GM06990 (cell line): ENCODE results near the gene NEK11.
A peak's percentile ranks its signal among the peaks of the same experiment; 100 is the strongest.
"Not testable (repeated sequence)": the region's sequence is repeated elsewhere in the genome, so short reads cannot be mapped to it uniquely, and the experiment has no call there.

ENCODE experiments used
- DNase-seq: peaks from one replicate; pipeline ENCODE4 v3.0.0-alpha.2; 2011; ENCODE audit not compliant: insufficient read length; ENCODE audit errors: extremely low read depth
- H3K27me3 ChIP-seq: replicated peaks from 2 replicates; pipeline ENCODE4 v1.6.0; 2011; ENCODE audit warnings: low read length; ENCODE audit not compliant: control insufficient read depth, insufficient read depth
- H3K36me3 ChIP-seq: 2 replicates; pipeline ENCODE4 v1.5.1; 2011; ENCODE audit warnings: low read length; ENCODE audit not compliant: control insufficient read depth, insufficient read depth
- H3K4me3 ChIP-seq: replicated peaks from 2 replicates; pipeline ENCODE4 v1.5.1; 2011; ENCODE audit warnings: low read depth, mild to moderate bottlenecking, control low read depth, low read length
- TF ChIP-seq, protein P1 (sequence below): IDR thresholded peaks from 2 replicates; pipeline ENCODE4 v1.5.1; 2011; ENCODE audit warnings: low read length, control low read depth, mild to moderate bottlenecking, inconsistent platforms; ENCODE audit not compliant: insufficient read depth, poor library complexity, severe bottlenecking

Gene NEK11

DNA sequence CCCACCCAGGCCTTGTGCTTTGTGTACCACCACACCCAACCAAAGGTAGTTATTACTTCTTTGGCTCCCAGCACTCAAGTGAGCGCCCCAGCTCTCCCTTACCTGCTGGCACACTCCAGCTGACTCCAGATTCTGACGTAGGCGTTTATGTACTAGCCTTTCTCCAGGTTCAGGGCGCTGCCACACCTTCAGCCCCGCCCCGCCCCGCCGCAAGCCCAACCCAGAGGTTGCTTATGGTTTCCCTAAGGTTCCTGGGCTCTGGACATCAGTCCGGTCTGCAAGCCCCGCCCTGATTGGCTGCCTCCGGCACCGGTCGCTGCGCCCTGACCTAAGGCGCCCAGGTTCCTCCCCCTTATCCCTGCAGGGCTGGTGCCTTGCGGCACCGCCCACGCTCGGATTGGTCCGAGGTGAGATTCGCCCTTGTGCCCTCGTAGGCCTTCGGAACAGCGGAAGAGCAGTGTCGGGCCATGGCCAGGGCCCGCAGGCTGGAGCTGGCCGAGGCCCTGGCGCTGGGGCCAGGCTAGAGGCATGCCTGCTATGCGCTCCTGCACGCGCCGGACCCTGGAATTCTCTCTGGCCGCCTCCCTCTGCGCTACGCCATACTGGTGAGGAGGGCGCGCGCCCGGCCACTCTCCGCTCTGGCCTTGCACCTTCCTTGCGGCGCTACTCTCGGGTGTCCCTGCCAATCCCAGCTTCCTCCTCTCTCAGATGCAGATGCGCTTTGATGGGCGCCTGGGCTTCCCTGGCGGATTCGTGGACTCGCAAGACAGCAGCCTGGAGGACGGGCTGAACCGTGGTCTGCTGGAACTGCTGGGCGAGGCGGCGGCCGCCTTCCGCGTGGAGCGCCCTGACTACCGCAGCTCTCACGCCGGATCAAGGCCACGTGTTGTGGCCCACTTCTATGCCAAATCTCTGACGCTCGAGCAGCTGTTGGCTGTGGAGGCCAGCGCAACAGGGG is 335.1 kb downstream of the NEK11 start:
- TF ChIP-seq, protein P1, sequence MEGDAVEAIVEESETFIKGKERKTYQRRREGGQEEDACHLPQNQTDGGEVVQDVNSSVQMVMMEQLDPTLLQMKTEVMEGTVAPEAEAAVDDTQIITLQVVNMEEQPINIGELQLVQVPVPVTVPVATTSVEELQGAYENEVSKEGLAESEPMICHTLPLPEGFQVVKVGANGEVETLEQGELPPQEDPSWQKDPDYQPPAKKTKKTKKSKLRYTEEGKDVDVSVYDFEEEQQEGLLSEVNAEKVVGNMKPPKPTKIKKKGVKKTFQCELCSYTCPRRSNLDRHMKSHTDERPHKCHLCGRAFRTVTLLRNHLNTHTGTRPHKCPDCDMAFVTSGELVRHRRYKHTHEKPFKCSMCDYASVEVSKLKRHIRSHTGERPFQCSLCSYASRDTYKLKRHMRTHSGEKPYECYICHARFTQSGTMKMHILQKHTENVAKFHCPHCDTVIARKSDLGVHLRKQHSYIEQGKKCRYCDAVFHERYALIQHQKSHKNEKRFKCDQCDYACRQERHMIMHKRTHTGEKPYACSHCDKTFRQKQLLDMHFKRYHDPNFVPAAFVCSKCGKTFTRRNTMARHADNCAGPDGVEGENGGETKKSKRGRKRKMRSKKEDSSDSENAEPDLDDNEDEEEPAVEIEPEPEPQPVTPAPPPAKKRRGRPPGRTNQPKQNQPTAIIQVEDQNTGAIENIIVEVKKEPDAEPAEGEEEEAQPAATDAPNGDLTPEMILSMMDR: no peak
- Histone ChIP-seq H3K4me3 (peak overlapping the region; percentile 44), H3K36me3 (no peaks in the 10 kb centered on the region), H3K27me3 (no peaks in the 10 kb centered on the region)
- DNase-seq: peak; percentile 9

GRCh38 chr3:131363275-131363674 is 336.6 kb downstream of the NEK11 start:
- TF ChIP-seq, protein P1: no peak
- no peak for DNase-seq

DNA sequence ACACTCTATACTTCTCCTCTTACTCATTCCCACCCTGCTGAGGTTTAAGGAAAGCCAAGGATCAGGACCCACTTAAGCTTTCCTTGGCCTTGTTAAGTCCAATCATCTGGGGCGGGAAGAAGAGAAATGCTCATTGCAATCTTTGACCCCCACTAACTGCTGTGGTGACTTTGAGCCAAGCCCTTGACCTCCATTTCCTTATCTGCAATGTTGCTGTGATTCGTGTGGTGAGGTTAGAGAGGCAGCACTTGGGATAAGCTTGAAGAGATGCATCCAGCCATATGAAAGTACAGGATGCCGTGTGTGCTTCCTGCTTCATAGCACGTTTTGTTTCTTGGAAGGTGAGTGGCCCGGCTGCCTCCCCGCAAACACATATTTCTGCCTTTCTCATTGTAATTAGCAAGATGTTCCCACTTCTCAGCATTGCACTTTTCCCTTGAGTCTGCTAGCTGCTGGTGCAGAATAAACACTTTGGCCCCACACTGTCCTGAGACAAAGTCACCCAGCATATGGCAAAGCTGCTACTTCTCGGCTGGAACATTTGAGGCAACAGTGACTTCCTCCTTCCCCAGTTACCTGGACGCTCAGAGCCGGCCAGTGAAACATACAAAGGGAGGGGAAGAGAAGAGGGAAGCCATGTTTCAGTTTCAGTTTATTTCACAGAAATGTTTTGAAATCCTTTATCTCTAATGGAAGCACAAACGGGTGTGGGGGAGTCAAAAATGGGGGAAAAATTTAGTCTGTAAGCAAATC is 344.4 kb downstream of the NEK11 start:
- TF ChIP-seq, protein P1: no peak
- DNase-seq: no peak
- H3K36me3 ChIP-seq: no peaks in the 10 kb centered on the region; the same call in 1 of the 2 replicates
- H3K4me3 ChIP-seq: no peak overlapping the region
- no peaks in the 10 kb centered on the region for H3K27me3 ChIP-seq

More at GRCh38 chr3:131363275-131363674, 336.6 kb downstream of the NEK11 start:
- Histone ChIP-seq H3K4me3 (no peak overlapping the region), H3K27me3 (no peaks in the 10 kb centered on the region), H3K36me3 (no peaks in the 10 kb centered on the region)

DNA sequence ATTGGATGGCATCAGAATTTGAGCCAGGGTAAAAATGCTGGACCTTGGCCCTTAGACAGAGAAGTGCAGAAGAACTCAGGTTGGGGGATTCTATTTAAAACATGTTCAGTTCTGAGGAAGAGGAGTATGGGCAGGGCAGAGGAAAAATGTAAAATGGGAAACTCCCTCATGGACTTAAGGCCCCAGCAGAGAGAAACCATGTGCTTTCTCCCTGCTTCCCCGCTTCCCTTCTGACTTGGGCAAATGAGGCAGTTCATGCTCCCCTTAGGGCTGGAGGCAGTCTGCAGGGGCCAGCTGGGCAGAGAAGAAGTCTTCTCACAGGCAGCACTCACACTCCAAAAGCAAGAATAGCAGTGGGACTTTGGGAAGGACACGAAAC is 345.0 kb downstream of the NEK11 start:
- TF ChIP-seq, protein P1: no peak
- no peaks in the 10 kb centered on the region; the same call in 1 of the 2 replicates for H3K36me3 ChIP-seq
- H3K4me3 ChIP-seq: no peak overlapping the region
- no peaks in the 10 kb centered on the region for H3K27me3 ChIP-seq
- no peak for DNase-seq

- Histone ChIP-seq H3K27me3 (no peaks in the 10 kb centered on the region), H3K36me3 (no peaks in the 10 kb centered on the region; the same call in 1 of the 2 replicates), H3K4me3 (no peak overlapping the region)
- DNase-seq: no peak
- TF ChIP-seq, protein P1: no peak
Observed at GRCh38 chr3:131374741-131375140, 348.1 kb downstream of the NEK11 start.

GRCh38 chr3:131380821-131381444 is 354.3 kb downstream of the NEK11 start:
- H3K27me3 ChIP-seq: not testable (repeated sequence)

More at GRCh38 chr3:131380821-131381444, 354.3 kb downstream of the NEK11 start:
- DNase-seq, H3K36me3 ChIP-seq: not testable (repeated sequence)
- H3K4me3 ChIP-seq: peak overlapping the region; percentile 95
